Activated CD4-positive, alpha-beta memory T cell treated with anti-CD3 and anti-CD28 coated beads, Interleukin-2, amount 10 ng/mL, durations not matched to agents 7 days and 5 days (primary cell): ENCODE measurements around the gene NRIP2. TPM values are rescaled to one million over a fixed set of nuclear protein-coding genes. Genes with fewer than 3 reads are reported as not detected.

Experiments
- CTCF ChIA-PET: fragments of 350-600 bp; sonication (Branson Sonifier 250); formaldehyde crosslinking; loops from one replicate; lab custom pipeline; 2021; ENCODE audit warnings: antibody characterized with exemption, inconsistent platforms; lab: Charles Lee
- POLR2A ChIA-PET: fragments of 350-600 bp; sonication (Branson Sonifier 250); formaldehyde crosslinking; loops from one replicate; lab custom pipeline; 2021; ENCODE audit warnings: antibody characterized with exemption; lab: Charles Lee
- DNase-seq: peaks from one replicate; pipeline ENCODE4 v3.0.0-alpha.2; 2020
- H3K27ac Mint-ChIP-seq: one replicate; pipeline ENCODE4 v1.8.0; 2021; ENCODE audit warnings: mild to moderate bottlenecking, mixed read lengths
- H3K27me3 Mint-ChIP-seq: one replicate; pipeline ENCODE4 v1.8.0; 2021; ENCODE audit warnings: mixed read lengths
- H3K36me3 Mint-ChIP-seq: one replicate; pipeline ENCODE4 v1.8.0; 2021; ENCODE audit warnings: low read depth, mixed read lengths
- H3K4me1 Mint-ChIP-seq: one replicate; pipeline ENCODE4 v1.8.0; 2021; ENCODE audit warnings: mixed read lengths
- H3K4me3 Mint-ChIP-seq: one replicate; pipeline ENCODE4 v1.8.0; 2021; ENCODE audit warnings: mild to moderate bottlenecking, mixed read lengths
- H3K9me3 Mint-ChIP-seq: one replicate; pipeline ENCODE4 v1.8.0; 2021; ENCODE audit warnings: mixed read lengths
- total RNA-seq, 2 experiments: library from RNA; stranded (reverse); gene quantifications; one replicate each; pipeline ENCODE4 v1.2.3, GENCODE V29; 2021

The NRIP2 gene
- total RNA-seq, 2 experiments from 2014 or later, result not detected

DNA sequence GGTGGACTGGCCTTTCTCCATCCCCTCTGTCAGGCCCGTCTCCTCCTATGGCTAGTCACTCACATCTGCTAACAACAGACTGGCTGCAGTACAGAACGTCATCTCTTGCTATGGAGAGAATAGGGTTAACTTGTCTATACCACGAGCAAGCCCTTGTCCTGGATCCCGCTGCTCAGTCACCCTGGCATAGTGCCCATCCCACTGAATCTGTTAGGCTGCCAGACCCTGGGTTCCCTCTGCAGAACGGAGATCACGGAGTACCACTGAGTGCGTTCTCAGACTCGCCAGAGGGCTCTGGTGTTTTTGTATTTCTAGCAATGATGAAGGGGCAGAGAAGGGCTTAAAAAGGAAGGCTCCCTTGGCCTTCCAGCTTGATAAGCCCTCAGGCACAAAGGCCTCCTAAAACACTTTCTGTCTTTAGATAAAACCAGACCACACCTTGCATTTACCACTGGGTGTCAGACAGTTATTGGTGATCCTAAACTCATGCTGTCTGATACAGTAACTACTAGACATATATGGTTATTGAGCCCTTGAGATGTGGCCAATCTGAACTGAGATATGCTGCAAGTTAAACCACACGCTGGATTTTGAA lies 6.3 kb upstream of the NRIP2 start:
- CTCF ChIA-PET, result no interaction called here
- POLR2A ChIA-PET, result no interaction called here
- Mint-ChIP-seq H3K36me3 (no peaks in the 10 kb centered on the region), H3K4me1 (no peaks in the 10 kb centered on the region), H3K27ac (no peak overlapping the region), H3K9me3 (no peaks in the 10 kb centered on the region), H3K4me3 (no peak overlapping the region), H3K27me3 (no peaks in the 10 kb centered on the region)
- DNase-seq, result no peak

DNA sequence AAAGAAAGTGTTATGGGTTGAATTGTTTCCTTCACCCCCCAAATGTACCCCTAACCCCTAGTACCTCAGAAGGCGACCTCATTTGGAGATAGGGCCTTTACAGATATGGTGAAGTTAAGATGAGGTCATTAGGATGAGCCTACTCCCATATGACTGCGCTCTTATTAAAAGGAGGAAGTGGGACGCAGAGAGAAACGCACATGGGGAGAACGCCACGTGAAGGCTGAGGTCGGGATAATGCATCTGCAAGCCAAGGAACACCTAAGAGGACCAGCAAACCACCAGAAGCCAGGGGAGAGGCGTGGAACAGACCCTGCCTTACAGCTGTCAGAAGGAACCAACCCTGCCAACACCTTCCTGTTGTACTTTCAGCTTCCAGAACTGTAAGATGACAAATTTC lies 1.7 kb upstream of the NRIP2 start:
- Mint-ChIP-seq H3K27ac (no peak overlapping the region), H3K4me3 (no peak overlapping the region), H3K9me3 (no peaks in the 10 kb centered on the region), H3K27me3 (no peaks in the 10 kb centered on the region), H3K36me3 (peaks cover 3% of the 10 kb centered on the region), H3K4me1 (no peaks in the 10 kb centered on the region)
- POLR2A ChIA-PET, result no interaction called here
- no peak for DNase-seq
- CTCF ChIA-PET, result no interaction called here

DNA sequence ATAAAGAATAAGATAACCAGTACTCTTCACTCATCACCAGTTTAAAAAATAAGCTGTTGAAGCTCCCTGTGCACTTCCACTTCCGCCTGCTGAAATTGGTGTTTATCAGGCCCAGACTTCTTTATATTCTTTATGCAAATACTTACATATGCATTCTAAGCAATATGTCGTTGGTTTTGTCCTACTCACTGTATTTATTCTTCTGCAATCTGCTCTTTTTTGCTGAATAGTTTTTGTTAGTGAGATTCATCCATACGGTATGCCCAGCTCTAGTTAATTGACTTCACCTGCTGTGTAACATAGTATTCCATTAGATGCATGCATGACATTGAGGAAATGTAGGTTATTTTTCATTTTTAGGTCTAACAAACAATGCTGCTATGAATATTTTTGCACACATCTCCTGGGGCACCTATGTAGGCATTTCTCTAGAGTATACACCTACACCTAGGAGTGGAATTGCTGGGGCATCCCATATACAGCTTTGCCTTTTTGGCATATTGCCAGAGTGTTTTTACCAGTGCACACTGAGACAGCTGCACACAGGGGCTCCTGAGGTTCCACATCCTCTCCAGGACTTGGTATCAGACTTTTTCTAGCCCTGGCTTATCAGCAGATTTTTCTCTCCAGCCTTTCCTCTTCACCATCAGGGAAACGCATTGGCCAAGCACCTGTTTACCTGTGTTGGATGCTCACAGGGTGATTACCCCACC lies 1.0 kb upstream of the NRIP2 start:
- H3K36me3 Mint-ChIP-seq, result peaks cover 5% of the 10 kb centered on the region
- POLR2A ChIA-PET, result no interaction called here
- CTCF ChIA-PET, result no interaction called here
- H3K27me3 Mint-ChIP-seq, result no peaks in the 10 kb centered on the region
- H3K27ac Mint-ChIP-seq, result no peak overlapping the region
- H3K9me3 Mint-ChIP-seq, result no peaks in the 10 kb centered on the region
- H3K4me1 Mint-ChIP-seq, result no peaks in the 10 kb centered on the region
- no peak overlapping the region for H3K4me3 Mint-ChIP-seq
- DNase-seq, result no peak

DNA sequence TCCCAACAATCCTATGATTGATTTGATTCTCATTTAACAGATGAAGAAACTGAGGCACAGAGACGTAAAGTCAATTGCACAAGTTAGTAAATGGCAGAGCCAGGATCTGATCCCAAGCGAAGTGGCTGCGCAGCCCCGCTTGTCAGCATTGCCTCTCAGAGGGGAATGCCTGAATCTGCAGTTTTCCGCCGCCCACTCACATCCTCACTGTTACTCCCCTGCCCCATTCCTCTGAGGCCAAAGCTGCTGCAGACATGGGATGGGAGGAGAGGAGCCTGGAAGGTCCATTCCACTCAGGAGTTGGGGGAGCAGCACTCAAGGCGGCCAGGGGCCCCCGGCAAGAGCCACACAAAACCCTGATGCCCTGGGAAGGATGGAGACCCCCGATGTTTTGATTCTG lies 1.0 kb downstream of the NRIP2 start:
- POLR2A ChIA-PET, result no interaction called here
- no peak for DNase-seq
- H3K36me3 Mint-ChIP-seq, result peaks cover 9% of the 10 kb centered on the region
- H3K27ac Mint-ChIP-seq, result no peak overlapping the region
- no peaks in the 10 kb centered on the region for H3K9me3 Mint-ChIP-seq
- H3K27me3 Mint-ChIP-seq, result no peaks in the 10 kb centered on the region
- no peak overlapping the region for H3K4me3 Mint-ChIP-seq
- CTCF ChIA-PET, result no interaction called here
- no peaks in the 10 kb centered on the region for H3K4me1 Mint-ChIP-seq

DNA sequence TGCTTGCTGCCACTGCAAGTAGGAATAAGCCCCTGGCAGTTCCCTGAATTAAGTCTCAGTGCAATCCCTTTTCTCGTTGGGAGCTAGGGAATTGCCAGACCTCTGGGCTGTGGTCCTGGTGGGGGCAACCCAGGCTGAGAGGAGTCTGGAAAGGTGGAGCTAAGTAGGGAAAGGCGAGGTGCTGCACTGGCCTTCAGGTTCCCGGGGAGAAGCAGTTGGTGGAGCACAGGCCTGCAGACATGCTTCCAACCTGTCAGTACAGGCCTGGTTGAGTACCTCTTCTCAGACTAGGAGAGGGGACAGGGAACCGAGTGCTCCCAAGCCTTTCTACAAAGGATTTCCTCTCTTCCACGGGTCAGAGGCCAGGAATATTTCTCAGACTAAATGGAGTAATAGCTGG lies 1.5 kb downstream of the NRIP2 start:
- no peak for DNase-seq
- ChIA-PET POLR2A (no interaction called here), CTCF (no interaction called here)
- H3K4me1 Mint-ChIP-seq, result no peaks in the 10 kb centered on the region
- no peak overlapping the region for H3K4me3 Mint-ChIP-seq
- peaks cover 10% of the 10 kb centered on the region for H3K36me3 Mint-ChIP-seq
- no peak overlapping the region for H3K27ac Mint-ChIP-seq
- no peaks in the 10 kb centered on the region for H3K9me3 Mint-ChIP-seq
- no peaks in the 10 kb centered on the region for H3K27me3 Mint-ChIP-seq

DNA sequence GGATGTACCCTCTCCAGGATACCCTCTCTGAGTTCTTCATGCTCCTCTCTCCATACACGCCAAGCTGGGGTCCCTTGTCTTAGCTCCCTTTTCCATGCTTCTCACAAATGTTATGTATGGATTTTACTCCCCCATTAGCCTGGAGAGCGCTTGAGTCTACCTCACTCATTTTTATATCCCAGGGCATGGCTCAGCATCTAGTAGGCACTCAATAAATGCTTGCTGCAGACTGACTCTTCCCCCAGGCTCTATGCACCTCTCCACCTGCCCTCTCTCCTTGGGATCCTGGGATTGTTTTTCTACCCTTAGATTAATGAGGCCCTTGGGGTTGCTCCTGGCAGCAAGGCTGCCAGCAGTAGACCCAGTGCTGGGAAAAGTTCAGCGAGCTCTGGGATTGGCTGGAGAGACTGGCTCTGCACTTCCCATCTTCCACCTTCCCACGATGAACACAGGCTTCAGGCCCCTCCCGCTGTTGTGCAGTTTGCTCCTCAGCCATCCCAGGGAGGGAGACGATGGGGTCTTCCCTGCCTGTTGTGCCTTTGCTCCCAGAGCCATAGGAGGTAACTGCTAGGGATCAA lies 2.2 kb downstream of the NRIP2 start:
- Mint-ChIP-seq H3K27ac (no peak overlapping the region), H3K4me3 (no peak overlapping the region), H3K4me1 (no peaks in the 10 kb centered on the region), H3K27me3 (no peaks in the 10 kb centered on the region), H3K36me3 (peaks cover 10% of the 10 kb centered on the region), H3K9me3 (no peaks in the 10 kb centered on the region)
- ChIA-PET CTCF (no interaction called here), POLR2A (no interaction called here)
- DNase-seq, result no peak

DNA sequence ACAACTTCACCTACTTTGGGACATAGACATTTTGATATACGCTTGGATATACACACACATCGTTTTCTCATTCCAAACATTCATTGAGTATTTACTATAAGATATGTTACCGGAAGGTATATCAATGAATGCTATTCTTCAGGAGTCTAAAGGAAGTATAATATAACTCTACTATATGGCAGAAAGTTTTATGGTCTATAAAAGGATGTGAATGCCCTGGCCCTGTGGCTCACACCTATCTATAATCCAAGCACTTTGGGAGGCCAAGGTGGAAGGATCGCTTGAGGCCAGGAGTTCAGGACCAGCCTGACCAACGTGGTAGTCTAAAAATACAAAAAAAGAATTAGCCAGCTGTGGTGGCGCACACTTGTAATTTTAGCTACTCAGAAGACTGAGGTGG lies 5.6 kb downstream of the NRIP2 start:
- Mint-ChIP-seq H3K9me3 (no peaks in the 10 kb centered on the region), H3K36me3 (peaks cover 21% of the 10 kb centered on the region), H3K27me3 (no peaks in the 10 kb centered on the region), H3K27ac (no peak overlapping the region), H3K4me1 (no peaks in the 10 kb centered on the region), H3K4me3 (no peak overlapping the region)
- CTCF ChIA-PET, result no interaction called here
- DNase-seq, result no peak
- POLR2A ChIA-PET, result no interaction called here

DNA sequence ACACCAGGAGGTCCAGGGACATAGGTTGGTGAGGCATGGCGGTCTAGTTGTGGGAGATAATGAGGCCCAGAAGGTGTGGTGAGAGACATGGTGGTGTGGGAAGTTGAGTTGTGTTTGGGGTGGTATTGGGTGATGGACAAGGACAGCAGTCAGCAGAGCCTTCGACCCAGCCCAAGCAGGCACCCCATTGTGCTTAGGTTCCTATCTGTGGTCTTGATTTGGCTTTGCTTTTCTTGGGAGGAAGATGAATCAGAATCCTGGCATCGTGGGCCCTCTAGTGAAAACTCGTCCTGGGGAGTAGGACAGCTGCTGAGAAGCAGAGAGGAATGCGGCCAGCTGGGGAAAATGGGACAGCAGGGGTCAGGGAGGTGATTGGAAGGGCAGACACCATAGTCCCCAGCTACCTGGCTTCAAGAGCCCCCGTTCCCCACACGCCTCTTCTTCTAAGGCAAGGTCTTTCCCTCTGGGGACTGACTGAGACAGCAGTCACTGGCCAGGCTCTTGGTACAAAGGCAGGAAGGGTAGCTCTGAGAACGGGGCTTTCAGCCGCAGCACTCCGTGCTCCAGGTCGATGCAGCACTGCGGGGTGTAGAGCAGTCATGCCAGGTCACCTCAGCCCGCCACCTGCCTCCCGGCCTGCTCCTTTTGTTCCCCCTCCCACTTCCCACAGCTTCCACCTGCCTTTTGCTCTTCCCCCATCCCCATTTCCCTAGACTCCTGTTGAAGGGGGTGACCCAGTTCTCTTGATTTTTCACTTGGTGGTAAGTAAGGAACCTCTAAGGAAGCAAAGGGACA lies 7.9 kb downstream of the NRIP2 start:
- H3K27ac Mint-ChIP-seq, result no peak overlapping the region
- ChIA-PET CTCF (no interaction called here), POLR2A (no interaction called here)
- H3K4me1 Mint-ChIP-seq, result no peaks in the 10 kb centered on the region
- DNase-seq, result no peak
- H3K36me3 Mint-ChIP-seq, result peaks cover 38% of the 10 kb centered on the region
- no peaks in the 10 kb centered on the region for H3K27me3 Mint-ChIP-seq
- H3K9me3 Mint-ChIP-seq, result no peaks in the 10 kb centered on the region
- no peak overlapping the region for H3K4me3 Mint-ChIP-seq

DNA sequence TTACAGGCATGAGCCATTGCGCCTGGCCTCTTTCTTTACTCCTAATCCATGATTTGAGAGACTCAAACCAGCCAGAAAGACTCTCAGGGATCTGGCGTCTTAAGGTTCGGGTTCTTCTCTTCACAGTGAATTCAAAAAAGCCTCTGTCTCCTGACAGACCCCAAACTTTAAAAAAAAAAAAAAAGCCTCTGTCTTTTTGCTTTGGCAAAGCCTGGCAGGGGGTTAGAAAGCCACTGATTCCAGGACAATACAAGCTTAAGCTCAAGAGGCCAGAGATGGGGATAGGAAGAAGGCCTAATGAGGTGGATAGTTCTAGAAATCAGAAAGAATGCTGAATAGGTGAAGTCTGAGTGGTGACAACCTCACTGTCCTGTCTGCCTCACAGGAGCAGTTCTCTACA lies 8.8 kb downstream of the NRIP2 start:
- H3K4me3 Mint-ChIP-seq, result no peak overlapping the region
- no peaks in the 10 kb centered on the region for H3K9me3 Mint-ChIP-seq
- H3K27ac Mint-ChIP-seq, result no peak overlapping the region
- ChIA-PET CTCF (no interaction called here), POLR2A (no interaction called here)
- H3K27me3 Mint-ChIP-seq, result no peaks in the 10 kb centered on the region
- DNase-seq, result no peak
- no peaks in the 10 kb centered on the region for H3K4me1 Mint-ChIP-seq
- peaks cover 35% of the 10 kb centered on the region for H3K36me3 Mint-ChIP-seq

DNA sequence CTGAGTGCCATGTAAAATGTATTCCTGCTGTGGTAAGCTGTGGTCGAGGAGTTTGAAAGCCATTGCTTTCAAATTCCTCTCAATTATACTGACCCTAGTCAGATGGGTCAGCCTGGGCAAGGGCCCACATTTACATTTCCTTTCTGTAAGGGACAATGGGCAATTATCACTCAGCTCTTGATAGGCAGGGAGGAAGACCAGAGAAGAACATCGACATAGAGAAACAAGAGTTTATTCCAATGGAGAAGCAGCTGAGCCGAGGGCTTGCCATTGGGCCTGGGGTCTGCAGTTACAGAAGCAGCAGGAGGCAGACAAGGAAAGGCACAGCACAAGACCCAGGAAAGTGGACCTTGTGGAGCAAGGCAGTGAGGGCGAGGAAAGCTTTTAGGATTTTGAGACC lies 9.7 kb downstream of the NRIP2 start:
- ChIA-PET POLR2A (no interaction called here), CTCF (no interaction called here)
- Mint-ChIP-seq H3K36me3 (peaks cover 37% of the 10 kb centered on the region), H3K27me3 (no peaks in the 10 kb centered on the region), H3K4me1 (no peaks in the 10 kb centered on the region), H3K9me3 (no peaks in the 10 kb centered on the region), H3K27ac (no peak overlapping the region), H3K4me3 (no peak overlapping the region)
- no peak for DNase-seq

DNA sequence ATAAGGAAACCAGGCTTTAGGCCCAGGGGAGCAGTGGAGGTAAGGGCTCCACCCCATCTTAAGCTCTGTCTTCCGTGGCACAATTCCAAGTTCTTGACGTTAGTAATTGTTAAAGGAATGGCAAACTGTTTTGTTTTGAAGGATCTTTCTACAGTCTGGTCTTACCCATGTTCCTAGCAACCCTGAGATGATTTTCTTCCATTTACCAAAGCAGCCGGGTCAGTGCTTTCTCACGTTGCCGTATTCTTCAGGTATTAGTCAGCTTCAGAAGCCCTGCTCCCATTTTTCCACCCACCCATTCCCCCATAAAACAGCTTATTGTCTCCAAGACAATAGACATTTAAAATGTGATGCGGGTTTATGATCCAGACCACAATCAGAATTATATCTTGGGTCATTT lies 10.3 kb downstream of the NRIP2 start:
- Mint-ChIP-seq H3K4me1 (no peaks in the 10 kb centered on the region), H3K9me3 (no peaks in the 10 kb centered on the region), H3K27me3 (no peaks in the 10 kb centered on the region), H3K4me3 (no peak overlapping the region), H3K36me3 (peaks cover 43% of the 10 kb centered on the region), H3K27ac (no peak overlapping the region)
- ChIA-PET POLR2A (no interaction called here), CTCF (no interaction called here)
- DNase-seq, result no peak

DNA sequence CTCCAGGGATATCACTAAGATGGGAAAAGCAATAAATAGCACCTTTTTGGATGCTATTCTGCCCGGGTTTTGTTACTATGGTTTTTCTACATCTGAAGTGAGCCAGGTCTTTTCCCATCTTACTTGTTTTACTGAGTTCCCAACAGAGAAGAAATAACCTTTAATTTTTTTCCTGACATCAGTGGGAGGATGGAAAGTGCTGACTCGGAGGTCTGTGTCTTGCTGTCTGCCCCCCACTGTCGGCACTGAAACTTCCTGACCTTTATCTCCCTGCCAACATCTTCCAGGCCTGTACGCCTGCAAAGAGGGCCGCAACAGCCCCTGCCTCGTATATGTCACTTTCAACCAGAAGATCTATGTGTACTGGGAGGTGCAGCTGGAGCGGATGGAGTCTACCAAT lies 11.4 kb downstream of the NRIP2 start:
- Mint-ChIP-seq H3K4me1 (no peaks in the 10 kb centered on the region), H3K9me3 (no peaks in the 10 kb centered on the region), H3K36me3 (peaks cover 38% of the 10 kb centered on the region), H3K27ac (no peak overlapping the region), H3K27me3 (no peaks in the 10 kb centered on the region), H3K4me3 (no peak overlapping the region)
- ChIA-PET CTCF (no interaction called here), POLR2A (no interaction called here)
- no peak for DNase-seq

DNA sequence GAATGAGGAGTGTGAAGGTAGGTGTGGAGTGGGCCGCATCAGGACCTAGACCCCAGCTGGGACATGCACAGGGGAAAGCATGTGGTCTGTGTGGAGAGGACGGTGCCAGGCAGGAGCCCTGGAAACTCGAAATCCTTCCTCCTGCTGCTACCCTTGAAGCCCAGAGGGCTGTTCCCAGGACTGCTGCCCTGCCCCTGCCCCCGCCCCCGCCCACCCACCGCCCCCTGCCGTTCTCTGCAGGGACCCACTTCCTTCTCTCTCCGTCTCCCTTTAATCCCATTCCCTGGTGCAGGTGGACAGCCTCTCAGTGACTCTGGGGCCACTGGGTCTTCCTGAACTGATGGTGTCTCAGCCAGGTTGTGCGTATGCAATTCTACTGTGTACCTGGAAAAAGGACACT lies 14.4 kb downstream of the NRIP2 start:
- H3K4me3 Mint-ChIP-seq, result no peak overlapping the region
- H3K36me3 Mint-ChIP-seq, result peaks cover 47% of the 10 kb centered on the region
- H3K27me3 Mint-ChIP-seq, result no peaks in the 10 kb centered on the region
- ChIA-PET CTCF (interaction anchor here (0.9 kb wide), 1 partner anchor 137 kb away, joined by 3 read pairs; no protein-coding TSS in a partner anchor), POLR2A (no interaction called here)
- H3K9me3 Mint-ChIP-seq, result no peaks in the 10 kb centered on the region
- peaks cover 3% of the 10 kb centered on the region for H3K4me1 Mint-ChIP-seq
- no peak overlapping the region for H3K27ac Mint-ChIP-seq
- no peak for DNase-seq
